ENCODE results near the gene HOXC6. TPM values are rescaled to one million over a fixed set of nuclear protein-coding genes. Genes with fewer than 3 reads are reported as not detected.

HOXC6 gene
- total and polyA plus RNA-seq, 9 of the 15 experiments (the other 6 are each of a cell fraction or from before 2014, with no cell fraction given): 0.06 to 4.0 (median 1.4) TPM

- TF ChIP-seq MGA (IDR thresholded peaks at IDR 0.05) (no peak), ETS2 (tag; IDR thresholded peaks at IDR 0.05; ENCODE audit: borderline replicate concordance, poor library complexity, severe bottlenecking) (no peak), USF1 (CRISPR knock-in tag; IDR thresholded peaks at IDR 0.05) (peak; percentile 96), ZNF75A (CRISPR knock-in tag; IDR thresholded peaks at IDR 0.05) (no peak), SIN3B (IDR thresholded peaks at IDR 0.05; ENCODE audit: low read depth) (no peak), NEUROD1 (IDR thresholded peaks at IDR 0.05; ENCODE audit: borderline replicate concordance, low read depth, low read length, partially characterized antibody) (no peak), E2F8 (IDR thresholded peaks at IDR 0.05; ENCODE audit: low read depth, partially characterized antibody) (no peak), ZNF232 (CRISPR knock-in tag; IDR thresholded peaks at IDR 0.05) (no peak), KDM4B (IDR thresholded peaks at IDR 0.05; ENCODE audit: borderline replicate concordance in 2 of 2, low read depth in 1 of 2) (no peak), ZNF444 (CRISPR knock-in tag; IDR thresholded peaks at IDR 0.05) (no peak), NFIC (IDR thresholded peaks at IDR 0.05) (no peak), NBN (IDR thresholded peaks at IDR 0.05; ENCODE audit: low read depth) (no peak), ARID2 (IDR thresholded peaks at IDR 0.05) (no peak), ZNF785 (CRISPR knock-in tag; IDR thresholded peaks at IDR 0.05) (no peak)
These were observed 28.6 kb upstream of the HOXC6 start (continued) for GRCh38 chr12:53999559-54000115.
